IMR-90 (cell line): ENCODE data around the gene AXIN1.
"Not testable (repeated sequence)": the region's sequence is repeated elsewhere in the genome, so short reads cannot be mapped to it uniquely, and the experiment has no call there.

Source experiments
- TF ChIP-seq, protein P1 (sequence below): fragments of 150-350 bp; IDR thresholded peaks from 2 replicates; pipeline ENCODE4 v1.6.1; 2016; ENCODE audit warnings: low read depth, mild to moderate bottlenecking, low read length, moderate library complexity, borderline replicate concordance
- TF ChIP-seq, protein P2 (sequence below): conservative IDR thresholded peaks from 2 replicates; pipeline ENCODE4 v1.5.1; 2012; ENCODE audit warnings: mild to moderate bottlenecking, low read depth, low read length, improper control_type of control experiment

DNA sequence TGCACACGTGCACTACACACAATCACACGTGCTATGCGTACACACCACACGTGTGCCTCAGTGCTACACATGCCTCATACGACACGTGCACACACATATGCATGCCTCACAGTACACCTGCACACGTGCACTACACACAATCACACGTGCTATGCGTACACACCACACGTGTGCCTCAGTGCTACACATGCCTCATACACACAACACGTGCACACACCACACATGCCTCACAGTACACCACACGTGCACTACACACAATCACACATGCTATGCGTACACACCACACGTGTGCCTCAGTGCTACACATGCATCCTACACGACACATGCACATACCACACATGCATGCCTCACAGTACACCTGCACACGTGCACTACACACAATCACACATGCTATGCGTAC is 85.0 kb downstream of the AXIN1 start:
- TF ChIP-seq, protein P1, sequence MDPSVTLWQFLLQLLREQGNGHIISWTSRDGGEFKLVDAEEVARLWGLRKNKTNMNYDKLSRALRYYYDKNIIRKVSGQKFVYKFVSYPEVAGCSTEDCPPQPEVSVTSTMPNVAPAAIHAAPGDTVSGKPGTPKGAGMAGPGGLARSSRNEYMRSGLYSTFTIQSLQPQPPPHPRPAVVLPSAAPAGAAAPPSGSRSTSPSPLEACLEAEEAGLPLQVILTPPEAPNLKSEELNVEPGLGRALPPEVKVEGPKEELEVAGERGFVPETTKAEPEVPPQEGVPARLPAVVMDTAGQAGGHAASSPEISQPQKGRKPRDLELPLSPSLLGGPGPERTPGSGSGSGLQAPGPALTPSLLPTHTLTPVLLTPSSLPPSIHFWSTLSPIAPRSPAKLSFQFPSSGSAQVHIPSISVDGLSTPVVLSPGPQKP: not testable (repeated sequence)
- TF ChIP-seq, protein P2, sequence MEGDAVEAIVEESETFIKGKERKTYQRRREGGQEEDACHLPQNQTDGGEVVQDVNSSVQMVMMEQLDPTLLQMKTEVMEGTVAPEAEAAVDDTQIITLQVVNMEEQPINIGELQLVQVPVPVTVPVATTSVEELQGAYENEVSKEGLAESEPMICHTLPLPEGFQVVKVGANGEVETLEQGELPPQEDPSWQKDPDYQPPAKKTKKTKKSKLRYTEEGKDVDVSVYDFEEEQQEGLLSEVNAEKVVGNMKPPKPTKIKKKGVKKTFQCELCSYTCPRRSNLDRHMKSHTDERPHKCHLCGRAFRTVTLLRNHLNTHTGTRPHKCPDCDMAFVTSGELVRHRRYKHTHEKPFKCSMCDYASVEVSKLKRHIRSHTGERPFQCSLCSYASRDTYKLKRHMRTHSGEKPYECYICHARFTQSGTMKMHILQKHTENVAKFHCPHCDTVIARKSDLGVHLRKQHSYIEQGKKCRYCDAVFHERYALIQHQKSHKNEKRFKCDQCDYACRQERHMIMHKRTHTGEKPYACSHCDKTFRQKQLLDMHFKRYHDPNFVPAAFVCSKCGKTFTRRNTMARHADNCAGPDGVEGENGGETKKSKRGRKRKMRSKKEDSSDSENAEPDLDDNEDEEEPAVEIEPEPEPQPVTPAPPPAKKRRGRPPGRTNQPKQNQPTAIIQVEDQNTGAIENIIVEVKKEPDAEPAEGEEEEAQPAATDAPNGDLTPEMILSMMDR: not testable (repeated sequence)
